HS-5 (cell line): ENCODE results near the gene CRYGB.
A peak's percentile ranks its signal among the peaks of the same experiment; 100 is the strongest.
"Not testable (repeated sequence)": the region's sequence is repeated elsewhere in the genome, so short reads cannot be mapped to it uniquely, and the experiment has no call there.

Experiments
- DNase-seq: peaks from one replicate; pipeline ENCODE4 v3.0.0-alpha.2; 2012; ENCODE audit warnings: low read depth

The CRYGB gene

GRCh38 chr2:208150094-208150493 is 4.1 kb upstream of the CRYGB start:
- no peak for DNase-seq

DNA sequence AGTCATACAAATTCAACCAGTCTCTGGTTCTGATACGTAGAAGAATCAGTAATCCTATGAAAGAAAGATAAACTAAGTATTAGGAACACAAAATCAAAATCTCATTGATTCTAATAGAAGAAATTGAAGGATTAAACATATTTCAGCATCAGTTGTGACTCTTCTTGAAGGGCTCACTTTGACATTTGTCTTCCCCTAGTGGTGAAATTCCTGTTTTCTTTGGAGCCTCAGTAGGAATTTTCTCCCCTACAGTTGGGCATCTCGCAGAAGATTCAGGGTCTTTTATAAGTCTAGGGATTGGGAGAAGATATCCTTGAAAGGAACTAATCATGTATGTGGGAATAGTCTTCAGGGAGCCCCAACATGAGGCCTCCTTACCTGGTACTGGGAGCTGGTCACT is 2.8 kb upstream of the CRYGB start:
- no peak for DNase-seq

DNA sequence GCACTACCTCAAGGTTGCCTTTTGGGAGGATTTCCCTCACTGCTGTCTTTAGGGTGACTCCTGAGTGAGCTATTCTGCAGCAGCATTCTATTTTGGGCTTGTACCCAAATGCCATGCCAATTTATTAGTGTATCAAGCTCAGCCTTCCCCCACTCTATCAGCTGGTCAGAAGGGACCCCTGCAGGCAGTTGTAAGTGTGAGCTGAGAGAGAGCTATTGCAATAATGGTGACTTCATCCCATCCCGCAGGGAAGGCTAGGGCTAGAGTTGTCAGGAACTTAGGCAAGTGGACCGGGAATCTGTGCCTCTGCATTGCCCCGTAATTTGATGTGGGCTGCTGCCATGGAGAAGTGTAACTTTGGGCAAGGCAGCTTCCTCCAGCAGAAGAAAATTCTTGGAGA is 1.8 kb upstream of the CRYGB start:
- DNase-seq, result no peak

DNA sequence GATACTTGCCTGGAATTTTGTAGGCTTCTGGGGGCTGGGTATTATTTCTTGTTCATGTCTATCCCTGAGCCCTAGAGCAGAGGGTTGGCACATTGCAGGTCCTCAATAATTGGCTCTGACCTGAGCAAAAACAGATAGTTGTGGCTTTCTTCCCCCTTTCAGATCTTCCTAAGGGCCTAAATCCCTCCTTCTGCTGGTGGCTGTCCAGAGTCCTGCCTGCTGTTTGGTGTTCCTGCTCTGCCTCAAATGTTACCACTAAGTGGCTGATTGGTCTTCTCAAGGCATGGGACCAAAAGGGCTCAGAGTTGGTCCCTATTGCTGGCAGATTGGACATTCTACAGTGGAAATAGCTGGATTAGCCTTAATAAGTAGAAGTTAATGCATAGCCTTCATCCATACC is 1.1 kb upstream of the CRYGB start:
- DNase-seq, result no peak

GRCh38 chr2:208142925-208143799 is 2.8 kb downstream of the CRYGB start:
- DNase-seq, result no peak

- no peak for DNase-seq
Measured at GRCh38 chr2:208142240-208142924, 3.6 kb downstream of the CRYGB start.

DNA sequence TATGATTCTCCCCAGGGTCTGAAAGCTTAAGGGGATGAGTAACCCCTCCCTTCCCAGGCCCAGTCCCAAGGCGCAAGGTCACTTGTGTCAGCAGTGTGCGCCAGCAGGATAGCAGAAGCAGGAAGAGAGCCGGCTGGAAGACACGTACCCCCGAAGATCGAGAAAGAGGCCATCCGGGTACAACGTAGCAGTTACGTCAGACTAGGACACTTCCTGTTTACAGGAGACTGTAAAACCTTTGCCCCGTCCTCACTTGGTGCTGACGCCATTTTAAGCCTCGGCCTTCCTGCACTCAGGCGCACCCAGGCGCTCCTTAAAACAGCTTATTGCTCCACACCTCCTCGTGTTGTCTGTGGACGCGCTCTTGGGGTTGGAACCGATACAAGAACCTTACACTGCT is 6.5 kb downstream of the CRYGB start:
- DNase-seq, result no peak

DNA sequence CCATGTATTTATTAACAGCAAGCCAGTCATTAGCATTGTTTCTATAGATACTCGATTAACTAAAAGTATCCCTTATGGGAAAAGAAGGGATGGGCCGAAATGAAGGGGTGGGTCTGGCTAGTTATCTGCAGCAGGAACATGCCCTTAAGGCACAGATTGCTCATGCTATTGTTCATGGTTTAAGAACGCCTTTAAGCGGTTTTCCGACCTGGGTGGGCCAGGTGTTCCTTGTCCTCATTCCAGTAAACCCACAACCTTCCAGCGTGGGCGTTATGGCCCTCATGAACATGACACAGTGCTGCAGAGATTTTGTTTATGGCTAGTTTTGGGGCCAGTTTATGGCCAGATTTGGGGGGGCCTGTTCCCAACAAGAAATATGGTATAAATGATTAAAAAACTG is 7.6 kb downstream of the CRYGB start:
- not testable (repeated sequence) for DNase-seq

- no peak for DNase-seq
Measured at GRCh38 chr2:208136716-208137094, 9.3 kb downstream of the CRYGB start.

GRCh38 chr2:208135794-208136715 is 9.9 kb downstream of the CRYGB start:
- no peak for DNase-seq

- no peak for DNase-seq
Measured at GRCh38 chr2:208134928-208135586, 10.9 kb downstream of the CRYGB start.

DNA sequence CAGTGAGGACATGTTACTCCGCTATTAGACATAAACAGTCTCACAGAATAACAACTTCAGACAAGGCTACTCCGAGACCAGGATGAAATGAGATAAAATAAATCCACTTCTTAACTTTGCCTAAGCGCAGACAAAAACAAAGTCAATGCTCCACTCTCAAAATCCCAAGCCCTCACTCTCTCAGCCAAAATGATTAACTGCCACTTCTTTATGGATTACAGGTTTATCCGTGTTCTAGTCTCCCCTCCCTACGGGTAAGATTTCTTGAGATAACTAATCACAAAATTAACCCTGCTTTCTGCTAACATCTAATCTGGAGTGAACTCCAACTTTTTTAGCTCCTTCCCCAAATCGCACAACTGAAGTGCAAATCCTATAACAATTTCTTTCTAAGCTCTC is 15.2 kb downstream of the CRYGB start:
- no peak for DNase-seq

GRCh38 chr2:208129744-208130711 is 15.9 kb downstream of the CRYGB start, which contains the start of gene CRYGC:
Gene CRYGC, minus strand, starts transcription at chr2:208129828. Its CDS starts 36 bp downstream, at chr2:208129792.
- peak; percentile 8 for DNase-seq

GRCh38 chr2:208128136-208128535 is 17.8 kb downstream of the CRYGB start:
- DNase-seq, result no peak

GRCh38 chr2:208127090-208127489 is 18.9 kb downstream of the CRYGB start:
- no peak for DNase-seq

DNA sequence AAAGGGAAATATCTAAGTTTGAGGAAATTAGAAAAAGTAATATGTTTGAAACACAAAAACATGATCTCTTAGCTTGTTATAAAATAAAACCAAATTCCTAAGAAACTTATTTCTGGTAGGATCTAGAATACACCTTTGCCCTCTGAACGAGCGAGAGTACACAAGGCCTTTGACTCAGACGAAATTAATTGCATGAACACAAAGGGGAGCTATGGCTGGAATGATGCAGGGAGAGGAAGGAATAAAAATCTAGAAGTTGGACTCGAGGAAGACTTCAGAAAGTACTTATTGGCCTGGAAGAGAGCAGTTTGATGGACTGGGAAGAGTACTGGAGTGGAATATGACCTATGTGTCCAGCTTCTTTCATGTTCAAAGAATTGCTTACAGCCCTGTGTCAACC is 20.7 kb downstream of the CRYGB start:
- DNase-seq, result no peak

GRCh38 chr2:208124013-208124715 is 21.8 kb downstream of the CRYGB start, which contains the start of gene CRYGD:
Gene CRYGD, minus strand, starts transcription at chr2:208124524. Its CDS starts 51 bp downstream, at chr2:208124473.
- DNase-seq, result not testable (repeated sequence)

GRCh38 chr2:208122248-208122647 is 23.7 kb downstream of the CRYGB start:
- DNase-seq, result no peak

DNA sequence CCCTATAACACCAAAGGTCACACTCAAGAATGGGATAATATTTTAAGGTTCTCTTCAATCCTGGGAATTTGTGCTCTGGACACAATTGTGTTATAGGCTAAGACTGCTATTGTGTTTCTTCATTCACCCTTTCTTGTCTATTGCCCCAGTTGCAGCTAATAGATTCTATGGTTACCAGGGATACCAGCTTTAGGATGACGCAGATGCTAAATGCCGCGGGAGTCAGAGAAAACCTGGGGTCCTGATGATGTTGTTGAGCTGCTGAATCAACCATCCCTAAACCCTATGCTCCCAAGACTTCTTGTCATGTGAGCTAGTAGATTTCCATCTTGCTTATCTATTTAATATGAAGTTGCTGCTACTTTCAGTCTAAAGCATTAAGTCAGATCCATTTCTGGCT is 27.0 kb downstream of the CRYGB start:
- DNase-seq, result no peak

DNA sequence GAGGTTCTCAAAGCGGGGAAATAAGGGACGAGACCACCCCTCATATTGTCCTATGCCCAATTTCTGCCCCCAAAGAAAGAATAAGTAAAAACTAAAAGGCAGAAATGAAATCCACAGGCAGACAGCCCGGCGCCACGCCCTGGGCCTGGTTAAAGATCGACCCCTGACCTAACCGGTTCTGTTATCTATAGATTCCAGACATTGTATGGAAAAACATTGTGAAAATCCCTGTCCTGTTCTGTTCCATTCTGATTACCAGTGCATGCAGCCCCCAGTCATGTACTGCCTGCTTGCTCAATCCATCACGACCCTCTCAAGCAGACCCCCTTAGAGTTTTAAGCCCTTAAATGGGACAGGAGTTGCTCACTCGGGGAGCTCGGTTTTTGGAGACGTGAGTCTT is 28.6 kb downstream of the CRYGB start:
- not testable (repeated sequence) for DNase-seq
